ENCODE results near the gene APH1B.

GRCh38 chr15:63338170-63338569 is 60.8 kb downstream of the APH1B start:
- TF ChIP-seq TAF1 (IDR thresholded peaks at IDR 0.05; ENCODE audit: low read depth, low read length): no peak
- TF ChIP-seq PAX5 (IDR thresholded peaks at IDR 0.05; ENCODE audit: insufficient read depth, low read length, severe bottlenecking): no peak
- TF ChIP-seq POLR2A (IDR thresholded peaks at IDR 0.05; ENCODE audit: low read depth, low read length): no peak

Data from GM12891 (cell line).